Endothelial cell of umbilical vein (primary cell): ENCODE results near the gene HAPLN2. TPM values are rescaled to one million over a fixed set of nuclear protein-coding genes. Genes with fewer than 3 reads are reported as not detected.

Source experiments
- BruUV-seq: library from RNA; stranded (reverse); fragments of 400-500 nt; replicated peaks from 2 replicates; lab custom pipeline; 2021; lab: Mats Ljungman, UMichigan
- CTCF ChIA-PET: fragments of 300-600, 350-600 bp; sonication (Branson Sonifier 250); formaldehyde crosslinking; loops from one replicate; lab custom pipeline; 2021; ENCODE audit warnings: antibody characterized with exemption, inconsistent platforms; lab: Charles Lee
- POLR2A ChIA-PET: fragments of 300-600, 350-600 bp; sonication (Branson Sonifier 250); formaldehyde crosslinking; loops from one replicate; lab custom pipeline; 2021; ENCODE audit warnings: antibody characterized with exemption, inconsistent platforms; lab: Charles Lee
- DNase-seq: peaks from one replicate; pipeline ENCODE4 v3.0.0-alpha.2; 2011; ENCODE audit warnings: low read depth, low spot score
- FAIRE-seq: peaks from 2 replicates; lab custom pipeline; 2011; peaks lifted over from hg19 to GRCh38; lab: Jason Lieb, UNC
- H2AFZ ChIP-seq: 2 replicates; pipeline ENCODE4 v1.6.0; 2012; ENCODE audit warnings: low read depth, low read length, control low read depth, inconsistent platforms
- H3K27ac ChIP-seq: 2 replicates; pipeline ENCODE4 v1.5.1; 2011; ENCODE audit warnings: low read depth, mild to moderate bottlenecking, control low read depth, low read length, moderate library complexity; ENCODE audit not compliant: insufficient read depth
- H3K27me3 ChIP-seq, 2 experiments: 2 replicates each; pipeline versions ENCODE4 v1.6.0 to v1.6.1; 2011; ENCODE audit warnings: low read length in 2 of 2, mixed read lengths in 1 of 2; ENCODE audit not compliant: control insufficient read depth in 2 of 2, insufficient read depth in 2 of 2
- H3K36me3 ChIP-seq, 2 experiments: 2 replicates in 1 of 2; 3 replicates in 1 of 2; pipeline ENCODE4 v1.5.1; 2011; ENCODE audit warnings: low read length in 2 of 2, mild to moderate bottlenecking in 1 of 2, moderate library complexity in 1 of 2; ENCODE audit not compliant: control insufficient read depth in 2 of 2, insufficient read depth in 2 of 2; ENCODE audit errors: extremely low read depth in 1 of 2
- H3K4me1 ChIP-seq: 3 replicates; pipeline ENCODE4 v1.5.1; 2011; ENCODE audit warnings: mild to moderate bottlenecking, low read length; ENCODE audit not compliant: control insufficient read depth, insufficient read depth; ENCODE audit errors: extremely low read depth
- H3K4me2 ChIP-seq: 2 replicates; pipeline ENCODE4 v1.6.1; 2011; ENCODE audit warnings: low read length, control low read depth, mixed read lengths; ENCODE audit not compliant: insufficient read depth
- H3K4me3 ChIP-seq, 3 experiments: fragments of 200-600 bp in 1 of 3; sonication (generic), shearing (Covaris generic) in 1 of 3; replicated peaks in 1 of 3; 2 replicates each; pipeline ENCODE4 v1.5.1; 2011 to 2016; ENCODE audit warnings: control low read depth in 3 of 3, low read length in 3 of 3, mild to moderate bottlenecking in 2 of 3, inconsistent platforms in 1 of 3, low read depth in 1 of 3, moderate library complexity in 1 of 3; ENCODE audit not compliant: insufficient read depth in 1 of 3
- H3K79me2 ChIP-seq: 2 replicates; pipeline ENCODE4 v1.6.0; 2012; ENCODE audit warnings: low read length, inconsistent platforms; ENCODE audit not compliant: control insufficient read depth, insufficient read depth
- H3K9ac ChIP-seq: replicated peaks from 2 replicates; pipeline ENCODE3; 2011; ENCODE audit warnings: low read length, control low read depth; ENCODE audit not compliant: insufficient read depth; ENCODE audit errors: extremely low read depth
- H3K9me1 ChIP-seq: replicated peaks from 3 replicates; pipeline ENCODE4 v1.6.0; 2011; ENCODE audit warnings: mild to moderate bottlenecking, low read length; ENCODE audit not compliant: control insufficient read depth, insufficient read depth; ENCODE audit errors: extremely low read depth
- H3K9me3 ChIP-seq: replicated peaks from 2 replicates; pipeline ENCODE4 v1.5.1; 2012; ENCODE audit warnings: low read length, inconsistent platforms; ENCODE audit not compliant: control insufficient read depth, insufficient read depth
- H4K20me1 ChIP-seq: replicated peaks from 2 replicates; pipeline ENCODE3; 2011; ENCODE audit warnings: mild to moderate bottlenecking, low read length; ENCODE audit not compliant: control insufficient read depth, insufficient read depth; ENCODE audit errors: extremely low read depth
- CTCF ChIP-seq, 2 donors: IDR thresholded peaks; 1 replicate in 1 of 2; 2 replicates in 1 of 2; pipeline ENCODE4 v1.5.1; 2011; ENCODE audit warnings: low read length in 2 of 2, mild to moderate bottlenecking in 2 of 2, moderate library complexity in 2 of 2, control low read depth in 1 of 2, inconsistent platforms in 1 of 2, low read depth in 1 of 2; ENCODE audit not compliant: insufficient read depth in 1 of 2; ENCODE audit errors: extremely low read depth in 1 of 2
- EZH2 ChIP-seq: IDR thresholded peaks from 2 replicates; pipeline ENCODE4 v1.6.1; 2012; ENCODE audit warnings: borderline replicate concordance, low read depth, mild to moderate bottlenecking, moderate library complexity, low read length, inconsistent platforms; ENCODE audit not compliant: severe bottlenecking
- FOS ChIP-seq: IDR thresholded peaks from 2 replicates; pipeline ENCODE4 v1.6.1; 2011; ENCODE audit warnings: mild to moderate bottlenecking, low read length, moderate library complexity, borderline replicate concordance; ENCODE audit not compliant: insufficient read depth
- GATA2 ChIP-seq: IDR thresholded peaks from 2 replicates; pipeline ENCODE4 v1.7.0; 2011; ENCODE audit warnings: low read depth, mild to moderate bottlenecking, moderate library complexity, mixed read lengths, low read length; ENCODE audit not compliant: insufficient read length, insufficient read depth
- JUN ChIP-seq: IDR thresholded peaks from 2 replicates; pipeline ENCODE4 v1.6.1; 2011; ENCODE audit warnings: borderline replicate concordance, low read depth; ENCODE audit not compliant: insufficient read length, insufficient read depth
- MAX ChIP-seq: IDR thresholded peaks from 2 replicates; pipeline ENCODE4 v1.6.1; 2011; ENCODE audit not compliant: insufficient read depth, insufficient read length
- MYC ChIP-seq: IDR thresholded peaks from one replicate; pipeline ENCODE4 v1.6.1; 2011; ENCODE audit warnings: mild to moderate bottlenecking, low read depth, low read length
- POLR2A ChIP-seq: IDR thresholded peaks from 2 replicates; pipeline ENCODE4 v1.6.1; 2012; ENCODE audit warnings: low read depth, mild to moderate bottlenecking, control low read depth, low read length
- POLR2AphosphoS5 ChIP-seq: IDR thresholded peaks from 2 replicates; pipeline ENCODE4 v1.6.1; 2012; ENCODE audit warnings: low read depth, mild to moderate bottlenecking, control low read depth, low read length, moderate library complexity; ENCODE audit not compliant: insufficient read depth
- dilution Hi-C: fragments of 300-500 bp; cut with MboI; formaldehyde crosslinking; loops from one replicate; pipeline ENCODE4 v1.15.0; 2019; ENCODE audit warnings: low sequenced_read_pairs; ENCODE audit not compliant: extremely low pct_ligation_motif_present
- intact Hi-C: fragments of 100-400 bp; cut with micrococcal nuclease; formaldehyde crosslinking; loops from one replicate; pipeline ENCODE4 v1.10.0; 2022
- polyA plus RNA-seq, 4 experiments: library from polyadenylated mRNA; depleted of rRNA in 3 of 4; stranded (reverse) in 3 of 4; unstranded in 1 of 4; fragments of >200 nt; gene quantifications; 2 replicates each; pipeline versions ENCODE4 v1.2.1 to v1.2.3, GENCODE V29; 2011 to 2012; ENCODE audit warnings: missing spikeins in 1 of 4
- total RNA-seq: library from RNA; stranded (reverse); gene quantifications from 2 replicates; pipeline ENCODE4 v1.2.3, GENCODE V29; 2021

HAPLN2 gene
- total and polyA plus RNA-seq, 2 donors (not counting 3 experiments of a cell fraction or from before 2014, with no cell fraction given) = not detected

- no peaks in the 10 kb centered on the region for H3K9me1 ChIP-seq
- intact Hi-C loops = no loop called here
- H2AFZ ChIP-seq = no peak overlapping the region
- no peak overlapping the region for H3K9ac ChIP-seq
- TF ChIP-seq MAX = no peak
- no peak for TF ChIP-seq GATA2
- TF ChIP-seq POLR2A = no peak
- no peak for TF ChIP-seq FOS
- no peak for TF ChIP-seq EZH2
- no peak for TF ChIP-seq CTCF (IDR thresholded peaks at IDR 0.05; ENCODE audit: extremely low read depth in 1 of 2, insufficient read depth in 1 of 2, low read depth in 1 of 2, low read length in 2 of 2)
- no peak for TF ChIP-seq MYC
- no peak for TF ChIP-seq POLR2AphosphoS5
- TF ChIP-seq JUN = no peak
- H3K4me2 ChIP-seq = no peak overlapping the region
- peaks cover 6 to 10% of the 10 kb centered on the region in 2 experiments for H3K27me3 ChIP-seq
- H3K36me3 ChIP-seq = no peaks in the 10 kb centered on the region
- FAIRE-seq (no peak), DNase-seq (no peak)
- ChIA-PET POLR2A (no interaction called here), CTCF (interaction anchor here (1.5 kb wide), 1 partner anchor 25 kb away, joined by 8 read pairs; no protein-coding TSS in a partner anchor)
- H3K9me3 ChIP-seq = no peaks in the 10 kb centered on the region
- H4K20me1 ChIP-seq = no peaks in the 10 kb centered on the region
- H3K4me3 ChIP-seq = no peak overlapping the region
- dilution Hi-C loops = no loop called here
- BruUV-seq = no TSS peak
- H3K79me2 ChIP-seq = no peaks in the 10 kb centered on the region
- no peak overlapping the region for H3K27ac ChIP-seq
- peaks cover 12% of the 10 kb centered on the region for H3K4me1 ChIP-seq
Measured at GRCh38 chr1:156652992-156653355, 33.8 kb downstream of the HAPLN2 start.
